Right cardiac atrium (tissue), 5 donors: ENCODE measurements around the gene KIF21A. TPM values are rescaled to one million over a fixed set of nuclear protein-coding genes. Genes with fewer than 3 reads are reported as not detected.

Experiments
- ATAC-seq, 2 donors: fragments of 200-7000 bp; cut with Tn5 transposase; one replicate each; pipeline versions ENCODE4 v1.8.0 to v1.9.1; 2020; ENCODE audit warnings: moderate library complexity in 2 of 2, mild to moderate bottlenecking in 1 of 2
- DNase-seq, 3 donors: peaks; one replicate each; pipeline ENCODE4 v3.0.0-alpha.2; 2020
- H3K27ac ChIP-seq: one replicate; pipeline ENCODE4 v1.5.1; 2013; ENCODE audit warnings: mild to moderate bottlenecking, low read length, control low read depth, moderate library complexity
- H3K27me3 ChIP-seq: one replicate; pipeline ENCODE4 v1.6.1; 2013; ENCODE audit not compliant: control insufficient read depth, insufficient read depth
- H3K4me1 ChIP-seq: one replicate; pipeline ENCODE4 v1.6.1; 2013; ENCODE audit warnings: low read length; ENCODE audit not compliant: control insufficient read depth, insufficient read depth
- H3K4me3 ChIP-seq: one replicate; pipeline ENCODE4 v1.5.1; 2013; ENCODE audit warnings: low read length, control low read depth
- H3K9me3 ChIP-seq: one replicate; pipeline ENCODE4 v1.6.1; 2013; ENCODE audit warnings: low read length; ENCODE audit not compliant: control insufficient read depth
- WGBS: extraction: QIAGEN DNeasy Blood & Tissue Kit; methylation state at CpG from one replicate; pipeline ENCODE4 v1.1.7; 2013; 5-methylcytosine and 5-hydroxymethylcytosine counted together
- intact Hi-C, 4 donors: fragments of 100-400 bp; cut with DNase I; formaldehyde crosslinking; loops; one replicate each; pipeline versions ENCODE4 v1.11.0 to v1.14.0; 2022 to 2023
- polyA plus RNA-seq: library from polyadenylated mRNA; stranded (reverse); fragments of 200-250 nt; gene quantifications from one replicate; pipeline ENCODE4 v1.2.3, GENCODE V29; 2013
- total RNA-seq, 4 donors: library from RNA; stranded (reverse); fragmentation: NEBNext Ultra II Directional; extraction: Animal tissue kit (Norgen Biotek cat#: 25700); gene quantifications; one replicate each; pipeline ENCODE4 v1.2.1, GENCODE V29; 2021
- donor health status: healthy with polysubstance abuse.
- donor health status: DM: no; HTN: yes; CAD: no.
- donor health status: DM: no; HTN: no; CAD: no.
- donor health status: DM: no; HTN: yes; CAD: no; lungs with severe emphysema.
- donor health status: DM: yes; HTN: yes; CAD: no.

Gene KIF21A
- total and polyA plus RNA-seq, 5 donors, result 26.1 to 58.7 (median 41.2) TPM

DNA sequence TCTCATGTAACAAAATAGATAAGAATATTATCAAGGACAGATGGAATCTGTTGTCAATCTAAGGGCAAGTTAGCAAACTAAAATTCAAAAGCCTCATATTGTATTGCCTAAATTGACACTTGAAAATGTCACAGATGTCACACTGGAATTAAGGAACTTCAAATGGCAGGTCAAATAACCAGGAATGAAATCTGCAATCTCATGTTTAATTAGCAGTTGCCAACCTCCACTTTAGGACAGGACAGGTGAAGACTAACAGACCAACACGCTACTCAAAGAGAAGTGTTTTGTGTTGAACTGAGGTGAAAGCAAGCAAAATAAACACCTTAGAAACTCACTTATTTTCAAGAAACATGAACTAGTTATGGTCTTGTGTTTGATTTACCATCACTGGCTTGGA, 11.1 kb downstream of the KIF21A start:
- no peak overlapping the region for H3K27ac ChIP-seq
- WGBS, result 92% methylated on average over 1 of the region's 1 CpG
- ATAC-seq, result no peak

GRCh38 chr12:39431002-39431796, 11.7 kb downstream of the KIF21A start:
- Histone ChIP-seq H3K27me3 (no peaks in the 10 kb centered on the region), H3K4me1 (peaks cover 3% of the 10 kb centered on the region), H3K4me3 (no peak overlapping the region), H3K9me3 (no peaks in the 10 kb centered on the region), H3K27ac (no peak overlapping the region)
- no peak for DNase-seq
- intact Hi-C loops, result no loop called here
- ATAC-seq, result no peak
- WGBS, result 45% methylated on average over 3 of the region's 3 CpGs

More for the DNA sequence above, 11.1 kb downstream of the KIF21A start:
- Histone ChIP-seq H3K9me3 (no peaks in the 10 kb centered on the region), H3K4me1 (peaks cover 4% of the 10 kb centered on the region), H3K27me3 (no peaks in the 10 kb centered on the region), H3K4me3 (no peak overlapping the region)
- DNase-seq, result no peak
- intact Hi-C loops, result no loop called here

DNA sequence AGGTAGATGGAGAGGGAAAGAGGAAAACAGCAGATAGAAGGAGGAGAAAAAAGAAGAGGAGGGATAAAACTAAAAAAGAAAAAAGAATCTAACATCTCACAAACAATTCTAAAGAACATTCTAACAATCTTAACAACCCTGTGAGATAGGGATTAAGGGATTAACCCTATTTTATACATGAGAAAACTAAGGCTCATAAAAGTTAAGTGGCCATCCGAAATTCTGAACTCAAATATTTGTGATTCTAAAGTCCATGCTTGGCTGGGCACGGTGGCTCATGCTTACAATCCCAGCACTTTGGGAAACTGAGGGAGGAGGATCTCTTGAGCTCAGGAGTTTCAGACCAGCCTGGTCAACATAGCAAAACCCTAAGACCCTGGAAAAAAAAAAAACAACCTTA, 13.1 kb downstream of the KIF21A start:
- no peak overlapping the region for H3K4me3 ChIP-seq
- no peak for ATAC-seq
- DNase-seq, result no peak
- no peaks in the 10 kb centered on the region for H3K9me3 ChIP-seq
- H3K4me1 ChIP-seq, result peaks cover 3% of the 10 kb centered on the region
- H3K27me3 ChIP-seq, result no peaks in the 10 kb centered on the region
- H3K27ac ChIP-seq, result no peak overlapping the region
- 96% methylated on average over 2 of the region's 2 CpGs for WGBS
- intact Hi-C loops, result no loop called here

GRCh38 chr12:39427360-39427808, 15.5 kb downstream of the KIF21A start:
- Histone ChIP-seq H3K4me3 (no peak overlapping the region), H3K27ac (no peak overlapping the region), H3K27me3 (no peaks in the 10 kb centered on the region), H3K9me3 (no peaks in the 10 kb centered on the region), H3K4me1 (peaks cover 3% of the 10 kb centered on the region)
- no peak for ATAC-seq
- DNase-seq, result no peak
- intact Hi-C loops, result no loop called here
- 84% methylated on average over 3 of the region's 3 CpGs for WGBS

GRCh38 chr12:39426636-39427240, 16.2 kb downstream of the KIF21A start:
- 85% methylated on average over 3 of the region's 3 CpGs for WGBS
- no peak overlapping the region for H3K27ac ChIP-seq
- intact Hi-C loops, result no loop called here
- DNase-seq (no peak), ATAC-seq (no peak)
- H3K4me1 ChIP-seq, result peaks cover 3% of the 10 kb centered on the region
- H3K27me3 ChIP-seq, result no peaks in the 10 kb centered on the region
- no peaks in the 10 kb centered on the region for H3K9me3 ChIP-seq
- no peak overlapping the region for H3K4me3 ChIP-seq

DNA sequence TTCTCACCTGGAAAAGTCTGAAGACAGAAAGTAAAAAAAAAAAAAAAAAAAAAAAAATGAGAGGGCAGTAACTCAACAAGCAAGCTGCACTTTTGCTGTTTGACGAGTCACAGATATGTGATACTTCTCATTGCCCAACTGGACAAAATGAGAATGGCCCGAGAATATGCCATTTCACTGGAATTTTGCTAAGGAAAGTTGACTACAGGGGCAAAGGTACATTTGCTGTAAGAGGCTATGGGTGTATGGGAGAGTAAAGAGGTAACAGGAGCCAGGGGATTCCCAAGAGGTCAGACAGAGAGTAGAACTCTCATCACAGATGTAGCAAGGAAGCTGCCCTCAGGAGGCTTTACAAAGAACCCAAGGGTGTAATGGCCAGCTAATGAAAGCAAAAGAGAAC, 22.9 kb downstream of the KIF21A start:
- Histone ChIP-seq H3K4me1 (no peaks in the 10 kb centered on the region), H3K27me3 (no peaks in the 10 kb centered on the region), H3K4me3 (no peak overlapping the region), H3K27ac (no peak overlapping the region), H3K9me3 (no peaks in the 10 kb centered on the region)
- ATAC-seq, result no peak
- DNase-seq, result no peak
- 91% methylated on average over 2 of the region's 2 CpGs for WGBS
- intact Hi-C loops, result no loop called here

DNA sequence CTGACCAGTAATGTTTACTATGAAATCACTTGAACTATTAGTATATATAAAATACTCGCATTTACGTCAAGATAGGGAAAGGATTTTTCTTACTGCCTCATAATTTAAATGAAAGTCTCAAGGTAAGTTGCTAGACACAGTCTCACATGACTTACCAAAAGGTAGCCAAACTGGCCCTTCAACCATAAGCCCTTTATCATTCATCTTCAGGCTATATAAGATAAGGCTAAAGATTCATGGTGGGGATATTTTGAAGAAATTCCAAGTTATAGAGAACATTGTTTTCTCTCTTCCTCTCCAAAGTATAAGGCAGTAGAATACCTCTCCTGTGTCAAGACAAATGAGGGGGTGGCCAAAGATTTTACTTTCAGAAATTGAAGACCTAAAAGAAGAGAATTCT, 23.4 kb downstream of the KIF21A start:
- no peaks in the 10 kb centered on the region for H3K27me3 ChIP-seq

GRCh38 chr12:39417916-39418315, 25.0 kb downstream of the KIF21A start:
- WGBS, result 99% methylated on average over 2 of the region's 2 CpGs
- Histone ChIP-seq H3K27me3 (no peaks in the 10 kb centered on the region), H3K27ac (no peak overlapping the region), H3K4me3 (no peak overlapping the region), H3K9me3 (no peaks in the 10 kb centered on the region), H3K4me1 (no peaks in the 10 kb centered on the region)
- DNase-seq (no peak), ATAC-seq (no peak)
- intact Hi-C loops, result no loop called here

More for the DNA sequence above, 23.4 kb downstream of the KIF21A start:
- no peak overlapping the region for H3K4me3 ChIP-seq
- 97% methylated on average over 2 of the region's 2 CpGs for WGBS
- no peak overlapping the region for H3K27ac ChIP-seq
- ATAC-seq, result no peak
- no peaks in the 10 kb centered on the region for H3K9me3 ChIP-seq
- intact Hi-C loops, result no loop called here
- no peaks in the 10 kb centered on the region for H3K4me1 ChIP-seq
- DNase-seq, result no peak

DNA sequence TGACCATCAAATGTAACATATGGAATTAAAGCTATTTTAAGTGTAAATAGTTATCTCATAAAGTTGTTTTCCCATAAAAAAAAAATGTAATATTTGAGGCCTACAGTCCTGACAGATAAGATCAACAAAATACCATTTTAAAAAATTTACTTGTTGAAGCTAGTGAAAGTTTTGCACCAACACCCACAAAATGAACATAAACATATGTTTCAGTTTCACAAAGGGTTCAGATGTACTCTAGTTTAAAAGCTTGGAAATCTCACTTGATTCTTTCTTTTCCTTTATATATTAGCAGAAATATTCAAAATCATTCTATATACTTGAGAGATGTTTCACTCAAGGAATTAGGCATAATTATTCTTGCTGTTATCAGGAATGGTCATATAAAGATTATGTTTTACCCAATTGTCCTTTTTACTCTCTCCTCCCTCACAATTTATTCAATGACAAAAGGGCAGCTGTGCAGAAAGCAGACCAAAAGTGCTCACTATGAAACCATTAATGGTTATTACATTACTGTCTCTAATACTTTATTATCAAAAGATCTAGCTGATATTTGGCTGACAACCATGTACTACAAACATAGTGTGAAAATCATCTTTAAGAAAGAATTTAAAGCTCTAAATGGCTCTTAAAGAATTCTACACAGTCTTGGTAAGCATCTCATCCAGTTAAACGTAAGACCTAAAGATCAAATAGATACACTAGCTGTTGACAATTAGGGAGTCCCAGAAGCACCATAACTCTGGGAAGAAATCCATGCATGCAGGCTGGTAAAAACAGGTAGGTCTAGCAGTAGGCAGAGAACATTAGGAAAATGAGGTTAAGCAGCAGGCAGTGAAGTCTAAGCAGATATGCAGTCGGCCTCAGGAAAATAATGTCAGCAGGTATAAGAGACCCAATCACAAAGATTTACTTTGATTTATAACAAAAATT, 28.8 kb downstream of the KIF21A start:
- no peaks in the 10 kb centered on the region for H3K27me3 ChIP-seq
- 70% methylated on average over 2 of the region's 2 CpGs for WGBS
- DNase-seq, result no peak
- H3K4me3 ChIP-seq, result no peak overlapping the region
- peak overlapping the region; percentile 68 for H3K27ac ChIP-seq
- H3K9me3 ChIP-seq, result no peaks in the 10 kb centered on the region
- no peaks in the 10 kb centered on the region for H3K4me1 ChIP-seq
- ATAC-seq, result no peak
- intact Hi-C loops, result no loop called here

DNA sequence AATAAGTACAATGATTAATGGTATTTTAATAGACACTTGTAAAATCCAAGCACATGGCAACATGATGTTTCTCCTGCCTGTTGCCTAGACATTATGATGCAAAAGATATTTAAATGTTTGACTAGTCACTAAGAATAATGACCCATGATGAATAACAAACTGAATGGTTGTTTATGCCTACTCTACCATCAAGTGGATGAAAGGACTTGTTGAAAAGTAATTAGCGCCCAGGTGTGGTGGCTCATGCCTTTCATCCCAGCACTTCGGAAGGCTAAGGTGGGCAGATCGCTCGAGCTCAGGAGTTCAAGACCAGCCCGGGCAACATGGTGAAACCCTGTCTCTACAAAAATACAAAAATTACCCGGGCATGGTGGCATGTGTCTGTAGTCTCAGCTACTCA, 30.7 kb downstream of the KIF21A start:
- no peak for ATAC-seq
- 88% methylated on average over 6 of the region's 6 CpGs for WGBS
- intact Hi-C loops, result no loop called here

GRCh38 chr12:39406262-39406661, 36.7 kb downstream of the KIF21A start:
- DNase-seq, result no peak
- Histone ChIP-seq H3K9me3 (no peaks in the 10 kb centered on the region), H3K4me1 (peaks cover 3% of the 10 kb centered on the region), H3K4me3 (no peak overlapping the region), H3K27me3 (no peaks in the 10 kb centered on the region), H3K27ac (no peak overlapping the region)
- no peak for ATAC-seq
- intact Hi-C loops, result no loop called here

More for the DNA sequence above, 30.7 kb downstream of the KIF21A start:
- Histone ChIP-seq H3K27me3 (no peaks in the 10 kb centered on the region), H3K27ac (no peak overlapping the region), H3K4me3 (no peak overlapping the region), H3K9me3 (no peaks in the 10 kb centered on the region), H3K4me1 (peaks cover 3% of the 10 kb centered on the region)
- no peak for DNase-seq
